Forelimb muscle (tissue), 1 donor: ENCODE data around the gene LFNG. TPM values are rescaled to one million over a fixed set of nuclear protein-coding genes. Genes with fewer than 3 reads are reported as not detected.

Experiments used
- DNase-seq: peaks from one replicate; pipeline ENCODE4 v3.0.0-alpha.2; 2013; ENCODE audit warnings: low read depth
- polyA plus RNA-seq: library from polyadenylated mRNA; unstranded; fragments of 120-200 nt; gene quantifications from one replicate; pipeline ENCODE4 v1.2.1, GENCODE V29; 2013; ENCODE audit not compliant: insufficient read length

LFNG gene
- polyA plus RNA-seq, 1 donor = 19.7 TPM

DNA sequence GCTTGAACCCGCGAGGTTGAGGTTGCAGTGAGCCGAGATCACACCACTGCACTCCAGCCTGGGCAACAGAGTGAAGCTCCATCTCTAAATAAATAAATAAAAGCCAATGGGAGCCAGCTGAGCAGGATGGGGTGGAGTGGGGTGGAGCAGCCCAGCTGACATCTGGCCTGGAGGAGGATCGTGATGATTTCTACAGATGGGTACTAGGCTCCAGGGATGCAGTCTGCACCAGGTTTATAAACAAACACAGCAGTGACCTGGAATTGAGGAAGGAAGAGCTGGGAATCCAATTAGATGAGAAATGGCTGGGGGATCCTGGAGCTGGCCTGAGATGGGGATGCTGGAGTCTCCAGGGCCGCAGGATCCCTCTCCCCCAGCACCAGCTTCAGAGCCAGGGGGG lies 36.1 kb upstream of the LFNG start:
- peak; percentile 44 for DNase-seq

DNA sequence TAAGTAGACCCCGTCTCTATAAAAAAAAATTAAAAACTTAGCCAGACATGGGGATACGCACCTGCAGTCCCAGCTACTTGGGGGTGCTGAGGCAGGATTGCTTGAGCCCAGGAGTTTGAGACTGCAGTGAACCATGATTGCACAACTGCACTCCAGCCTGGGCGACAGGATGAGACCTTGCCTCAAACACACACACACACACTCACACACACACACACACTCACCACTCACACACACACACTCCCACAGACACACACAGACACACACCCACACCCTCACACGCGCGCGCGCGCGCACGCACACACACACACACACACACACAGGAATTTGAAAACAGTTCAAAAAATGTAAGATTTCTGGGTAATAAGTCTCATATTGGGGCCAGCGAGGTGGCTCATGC lies 34.7 kb upstream of the LFNG start:
- no peak for DNase-seq

DNA sequence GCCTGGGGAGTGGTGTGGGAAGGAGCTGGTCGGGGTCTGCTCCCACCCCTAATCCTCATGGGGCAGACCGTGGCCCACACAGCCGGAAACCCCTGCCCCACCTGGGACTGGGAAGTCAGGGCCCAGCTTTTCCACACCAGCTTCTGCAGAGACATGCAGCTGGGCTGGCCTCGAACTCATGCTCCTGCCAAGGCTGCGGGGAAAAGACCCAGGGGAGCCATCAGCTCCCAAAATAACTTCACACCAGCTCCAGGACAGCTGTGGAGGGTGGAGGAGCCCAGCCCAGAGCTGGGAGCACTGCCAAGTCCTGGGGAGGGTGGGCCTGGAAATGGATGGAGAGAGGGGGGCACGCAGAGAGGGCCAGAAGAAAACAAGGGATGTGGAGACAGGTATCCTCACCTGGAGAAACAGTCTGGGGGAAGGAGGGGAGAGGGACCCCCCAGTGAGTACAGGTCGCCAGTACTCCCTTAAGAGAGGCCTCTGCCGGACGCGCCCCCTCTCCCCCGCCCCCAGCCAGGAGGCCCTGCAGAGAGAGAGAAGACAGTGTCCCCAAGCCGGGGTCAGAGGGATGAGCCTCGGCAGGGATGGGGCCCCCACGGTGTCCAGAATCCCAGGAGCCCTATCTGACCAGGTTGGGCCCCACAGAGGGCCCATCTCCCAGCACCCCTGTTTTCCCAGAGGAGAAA lies 31.8 kb upstream of the LFNG start:
- DNase-seq = peak; percentile 78

DNA sequence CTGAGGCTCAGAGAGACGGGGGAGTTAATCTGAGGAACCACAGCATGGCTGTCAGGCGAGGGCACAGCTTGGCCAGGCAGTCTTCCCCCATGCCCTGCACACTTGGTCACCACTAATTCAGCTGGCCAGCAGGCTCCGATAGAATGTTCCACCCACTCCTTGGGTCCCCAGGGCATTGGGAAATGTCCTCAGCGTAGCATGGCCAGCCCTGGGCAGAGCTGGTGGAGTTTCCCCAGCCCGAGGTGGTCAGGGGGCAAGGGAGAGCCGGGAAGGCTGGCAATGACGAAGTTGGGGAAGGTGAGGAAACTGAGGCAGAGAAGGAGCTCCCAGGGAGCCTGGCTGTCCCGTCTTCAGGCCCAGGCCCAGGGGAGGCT lies 31.3 kb upstream of the LFNG start:
- DNase-seq = no peak

DNA sequence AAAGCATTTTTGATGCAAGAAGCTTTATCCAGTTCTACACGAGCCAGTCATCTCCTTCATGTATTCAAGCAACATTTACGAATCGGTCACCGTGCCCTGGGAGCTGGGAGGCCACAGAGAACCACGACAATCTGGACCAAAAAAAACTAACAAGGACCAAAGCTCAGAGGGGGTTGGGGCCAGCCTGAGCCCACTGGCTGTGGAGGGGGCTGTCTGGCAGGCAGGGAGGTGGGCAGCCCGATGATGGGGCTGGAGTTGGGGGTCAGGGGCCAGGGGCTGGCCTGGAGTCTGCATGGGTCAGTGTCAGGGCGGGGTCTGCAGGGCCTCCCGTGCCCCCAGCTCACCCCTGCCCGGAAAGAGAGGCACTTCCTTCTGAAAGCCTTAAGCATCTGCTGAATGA lies 30.9 kb upstream of the LFNG start:
- DNase-seq = no peak

DNA sequence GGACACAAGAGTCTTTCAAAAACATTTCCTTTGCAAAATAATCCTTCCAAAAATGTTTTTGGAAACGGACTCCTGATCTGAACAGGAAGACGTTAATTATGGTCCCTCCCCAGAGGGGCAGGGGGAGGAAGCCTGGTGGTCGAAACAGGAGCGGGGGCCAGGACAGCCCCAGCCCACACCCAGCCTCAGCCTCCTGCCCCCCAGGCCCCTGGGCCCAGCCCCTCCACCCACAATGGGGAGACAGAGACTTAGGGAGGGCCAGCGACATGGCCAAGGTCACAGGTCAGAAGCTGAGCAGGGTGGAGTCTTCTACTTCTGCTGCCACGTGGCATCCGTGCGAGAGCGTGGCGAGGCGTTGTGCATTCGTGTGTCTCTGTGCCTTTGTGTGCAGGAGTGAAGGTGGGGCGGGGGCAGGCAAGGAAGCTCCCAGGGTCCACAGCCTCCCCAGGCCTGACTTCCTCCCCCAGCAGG lies 29.4 kb upstream of the LFNG start:
- DNase-seq = no peak

DNA sequence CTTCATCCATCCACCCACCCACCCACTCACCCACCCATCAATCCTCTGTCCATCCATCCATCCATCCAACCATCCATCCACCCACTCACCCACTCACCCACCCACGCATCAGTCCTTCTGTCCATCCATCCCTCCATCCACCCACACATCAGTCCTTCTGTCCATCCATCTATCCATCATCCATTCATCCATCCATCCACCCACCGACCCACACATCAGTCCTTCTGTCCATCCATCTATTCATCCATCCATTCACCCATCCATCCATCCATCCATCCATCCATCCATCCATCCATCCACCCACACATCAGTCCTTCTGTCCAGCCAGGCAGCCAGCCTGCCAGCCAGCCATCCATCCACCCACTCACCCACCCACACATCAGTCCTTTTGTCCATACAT lies 27.5 kb upstream of the LFNG start:
- DNase-seq = no peak

DNA sequence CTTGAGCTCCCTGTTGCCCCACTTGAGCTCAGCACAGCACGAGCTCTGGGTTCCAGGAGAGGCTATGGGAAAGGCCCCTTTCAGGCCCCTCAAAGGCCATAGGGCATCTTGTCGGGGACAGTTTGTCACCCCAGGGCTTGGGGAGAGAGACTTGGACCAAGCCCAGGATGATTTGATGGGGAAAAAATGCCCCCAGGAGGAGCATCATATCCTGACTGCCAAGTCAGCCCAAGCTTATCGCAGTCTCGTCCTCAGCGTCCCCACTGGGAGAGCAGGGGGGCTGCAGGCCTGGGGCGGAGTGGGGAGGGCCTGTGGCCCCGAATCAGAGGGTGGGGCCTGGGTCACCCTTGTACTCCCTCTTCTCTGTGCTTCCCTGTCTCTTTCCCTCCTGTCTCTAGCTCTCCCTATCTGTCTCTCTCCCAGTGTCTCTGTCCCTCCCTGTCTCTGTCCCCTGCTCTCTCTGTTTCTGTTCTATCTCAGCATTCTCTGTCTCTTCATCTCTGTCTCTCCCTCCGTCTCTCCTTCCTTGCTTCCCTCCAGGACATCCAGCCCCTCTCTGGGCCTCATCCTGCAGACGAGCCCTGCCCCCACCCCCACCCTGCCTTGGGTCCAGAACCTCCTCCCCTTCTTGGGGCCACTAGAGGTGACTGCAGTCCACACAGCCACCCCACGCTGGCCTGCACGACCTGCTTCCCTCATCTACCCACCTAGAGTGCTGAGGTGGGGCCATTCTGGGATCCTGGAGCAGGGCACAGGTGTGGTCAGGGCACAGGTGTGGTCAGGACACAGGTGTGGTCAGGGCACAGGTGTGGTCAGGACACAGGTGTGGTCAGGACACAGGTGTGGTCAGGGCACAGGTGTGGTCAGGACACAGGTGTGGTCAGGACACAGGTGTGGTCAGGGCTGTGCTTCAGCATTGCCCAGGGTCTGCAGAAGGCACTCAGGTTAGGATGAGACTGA lies 26.1 kb upstream of the LFNG start:
- no peak for DNase-seq

DNA sequence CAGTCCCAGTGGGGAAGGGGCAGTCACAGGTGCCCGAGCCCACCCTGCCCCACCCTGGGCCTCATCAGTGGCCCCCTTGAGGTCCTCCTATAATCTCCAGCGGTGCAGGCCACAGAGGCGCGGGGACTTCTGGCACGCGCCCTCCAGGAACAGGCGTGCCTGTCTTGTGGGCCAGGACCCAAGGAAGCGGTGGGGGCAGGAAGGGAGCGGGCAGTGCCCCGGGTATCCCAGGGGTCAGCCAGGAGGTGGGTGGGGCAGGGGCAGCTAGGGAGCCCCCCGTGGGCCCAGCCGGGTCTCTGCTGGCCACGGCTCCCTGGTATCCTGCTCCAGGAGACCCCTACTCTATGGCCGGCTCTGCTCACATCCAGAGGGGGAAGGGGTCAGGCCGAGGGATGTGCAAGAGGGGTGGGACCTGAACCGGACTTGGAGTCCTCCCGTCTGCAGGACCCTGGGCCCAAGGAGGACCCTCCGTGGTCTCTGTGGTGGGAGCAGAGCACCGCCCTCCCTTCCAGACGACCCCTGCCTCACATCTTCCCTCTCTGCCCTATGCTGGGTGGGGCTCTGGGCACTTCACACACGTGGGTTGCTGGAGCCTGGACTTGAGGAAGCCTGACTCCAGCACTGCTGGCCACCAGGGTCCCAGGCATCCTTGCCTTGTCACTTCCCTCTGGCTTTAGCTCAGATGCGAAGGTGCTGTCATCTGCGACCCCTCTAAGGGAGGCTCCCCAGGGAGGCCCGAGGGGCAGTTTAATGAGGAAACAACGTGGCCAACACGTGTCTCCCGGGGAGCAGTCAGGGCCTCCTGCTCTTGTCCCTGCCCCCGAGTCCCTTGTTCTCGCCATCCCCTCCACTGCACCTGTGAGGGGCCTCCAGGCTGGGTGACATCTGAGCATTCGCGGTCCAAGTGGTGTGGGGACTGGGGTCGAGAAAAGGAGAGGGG lies 25.1 kb upstream of the LFNG start:
- no peak for DNase-seq

DNA sequence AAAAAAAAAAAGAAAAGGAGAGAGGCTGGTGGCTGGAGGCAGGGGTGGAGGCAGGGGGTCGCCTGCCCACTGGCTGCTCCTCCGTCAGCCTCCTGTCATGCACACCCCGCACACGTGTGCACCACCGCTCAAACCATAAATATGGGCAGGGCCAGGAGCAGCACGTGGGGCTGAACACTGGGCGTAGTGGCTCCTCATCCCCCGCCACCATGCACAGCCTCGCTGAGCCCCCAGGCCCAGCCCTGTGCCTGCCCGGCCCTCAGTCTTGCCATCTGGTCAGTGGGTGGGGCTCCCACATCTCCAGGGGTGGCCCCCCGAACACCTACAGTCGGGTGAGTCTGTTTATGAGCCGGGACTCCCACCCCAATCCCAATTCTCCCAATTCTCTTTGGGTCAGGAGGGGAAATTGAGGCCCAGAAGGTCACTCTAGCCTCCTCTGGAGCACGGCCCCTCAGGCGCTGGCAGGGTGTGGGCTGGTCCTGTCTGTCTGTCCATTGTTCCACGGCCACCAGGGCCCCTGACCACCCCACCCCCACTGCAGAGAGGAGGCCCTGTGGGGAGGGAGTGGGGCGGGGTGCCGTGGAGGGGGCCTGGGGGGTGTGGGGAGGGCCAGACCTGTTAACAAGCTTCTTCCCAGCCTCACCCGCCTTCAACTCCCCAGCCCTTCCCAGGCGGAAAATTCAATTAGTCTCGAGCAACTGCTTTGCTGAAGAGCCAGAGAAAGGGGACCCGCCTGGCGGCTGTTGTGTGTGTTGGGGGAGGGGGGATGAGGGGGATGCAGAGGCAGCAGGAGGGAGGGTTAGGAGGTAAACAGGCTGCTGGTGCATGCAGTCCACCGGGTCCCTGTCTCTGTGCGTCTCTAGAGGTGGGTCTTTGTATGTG lies 23.9 kb upstream of the LFNG start:
- DNase-seq = no peak

DNA sequence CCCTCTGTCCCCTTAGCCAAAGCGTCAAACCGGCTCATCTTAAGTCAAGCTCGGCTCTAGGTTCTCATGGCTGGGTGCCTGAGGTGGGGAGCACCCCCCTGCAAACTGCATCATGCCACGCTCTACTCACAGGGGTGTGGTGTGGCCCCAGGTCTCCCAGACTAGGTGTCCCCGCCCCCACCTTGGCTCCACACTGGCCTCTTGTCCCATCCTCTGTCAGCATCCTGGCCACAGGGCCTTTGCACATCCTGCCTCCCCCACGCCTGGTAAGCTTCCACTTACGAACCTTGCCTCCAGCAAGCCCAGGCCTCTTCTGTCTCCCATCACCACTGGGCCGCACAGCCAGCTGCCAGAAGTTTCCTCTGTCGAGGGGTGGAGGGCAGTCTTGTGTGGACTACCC lies 23.2 kb upstream of the LFNG start:
- DNase-seq = no peak

DNA sequence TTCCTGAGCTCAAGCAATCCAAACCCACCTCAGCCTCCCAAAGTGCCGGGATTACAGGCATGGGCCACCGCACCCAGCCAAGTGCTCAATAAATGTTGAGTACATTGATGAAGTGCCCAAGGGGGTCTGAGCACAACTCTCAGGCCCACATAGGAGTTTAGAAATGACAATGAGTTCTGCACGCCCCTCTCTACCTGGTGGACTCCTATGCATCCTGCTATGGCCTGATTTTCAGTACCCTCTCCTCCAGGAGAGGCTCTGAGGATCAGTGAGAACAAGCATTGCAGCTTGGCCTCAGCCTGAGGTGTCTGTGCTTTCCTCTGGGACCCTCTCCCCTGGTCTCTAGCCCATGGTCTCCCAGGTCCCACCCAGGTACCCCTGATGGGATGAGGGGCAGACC lies 22.5 kb upstream of the LFNG start:
- no peak for DNase-seq

DNA sequence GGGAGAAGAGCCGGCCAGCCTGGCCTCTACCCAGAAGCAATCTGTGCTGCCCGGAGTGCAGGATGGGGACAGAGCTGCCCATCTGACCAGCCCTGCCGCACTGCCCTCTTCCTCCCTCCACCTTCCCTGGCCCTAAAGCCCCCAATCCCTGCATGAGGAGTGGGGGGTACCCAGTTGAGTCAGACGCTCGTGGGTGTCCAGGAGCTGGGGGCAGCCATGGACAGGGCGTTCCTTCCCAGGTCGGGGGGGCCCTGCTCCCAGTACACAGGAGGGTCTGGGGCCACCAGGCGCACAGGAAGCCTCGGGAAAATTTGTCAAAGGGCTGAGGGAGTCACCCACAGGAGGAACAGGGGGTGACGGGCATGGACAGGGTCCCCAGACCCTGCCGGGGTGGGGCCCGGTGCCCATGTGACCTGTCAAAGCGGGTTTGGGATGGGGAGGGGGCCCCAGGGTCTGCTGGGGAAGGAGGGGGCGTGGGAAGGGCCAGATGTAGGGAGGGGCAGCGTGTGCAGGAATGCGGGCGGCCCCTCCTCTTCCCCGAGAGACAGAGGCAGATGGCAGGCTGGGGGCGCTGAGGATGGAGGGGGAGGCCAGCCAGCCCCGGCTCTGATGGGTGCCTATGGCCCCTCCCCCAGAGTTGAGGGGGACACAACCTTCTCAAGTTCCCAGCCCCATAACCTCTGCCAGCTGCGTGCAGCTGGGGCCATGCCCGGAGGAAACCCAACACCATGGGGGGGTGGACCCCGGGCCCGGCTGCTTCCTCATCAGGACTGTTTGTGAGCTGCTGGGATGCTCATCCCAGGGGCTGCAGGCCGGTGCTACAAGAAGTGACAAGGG lies 21.9 kb upstream of the LFNG start:
- DNase-seq = no peak

DNA sequence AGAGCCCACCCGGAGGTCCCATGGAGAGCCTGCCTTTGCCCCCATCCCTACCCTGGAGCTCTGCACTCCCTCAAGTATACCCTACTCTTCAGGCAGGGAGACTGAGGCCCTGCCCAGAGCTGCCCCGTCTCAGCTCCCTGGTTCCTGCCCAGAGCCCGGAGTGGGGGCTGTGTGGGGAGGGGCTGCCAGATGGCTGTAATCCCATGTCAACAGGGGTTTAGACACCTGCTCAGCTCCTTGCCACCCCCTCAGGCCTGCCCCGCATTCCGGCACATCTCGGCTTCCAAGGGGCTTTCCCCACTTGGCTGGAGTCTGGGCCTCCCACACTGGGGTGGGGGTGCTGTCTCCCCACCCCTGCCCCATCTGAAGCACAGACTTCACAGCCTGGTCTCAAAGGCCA lies 20.9 kb upstream of the LFNG start:
- no peak for DNase-seq

DNA sequence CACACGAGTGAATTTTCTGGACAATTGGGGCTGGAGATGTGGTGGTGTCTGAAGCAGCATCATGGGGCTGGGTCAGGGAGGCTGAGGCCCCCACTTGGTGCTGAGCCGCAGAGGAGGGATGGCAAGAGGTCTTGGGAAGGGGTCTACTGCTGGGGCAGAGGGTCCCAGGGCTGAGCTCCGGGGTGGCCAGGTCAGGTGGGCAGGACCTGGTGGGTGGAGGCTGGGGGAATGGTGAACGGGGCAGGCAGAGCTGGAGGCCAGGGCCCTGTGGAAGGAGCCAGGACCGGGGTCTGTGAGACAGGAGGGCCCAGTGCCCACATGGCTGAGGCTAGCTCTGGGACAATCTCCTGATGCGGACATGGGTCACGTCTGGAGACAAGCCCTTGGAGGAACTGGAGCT lies 20.4 kb upstream of the LFNG start:
- DNase-seq = no peak

DNA sequence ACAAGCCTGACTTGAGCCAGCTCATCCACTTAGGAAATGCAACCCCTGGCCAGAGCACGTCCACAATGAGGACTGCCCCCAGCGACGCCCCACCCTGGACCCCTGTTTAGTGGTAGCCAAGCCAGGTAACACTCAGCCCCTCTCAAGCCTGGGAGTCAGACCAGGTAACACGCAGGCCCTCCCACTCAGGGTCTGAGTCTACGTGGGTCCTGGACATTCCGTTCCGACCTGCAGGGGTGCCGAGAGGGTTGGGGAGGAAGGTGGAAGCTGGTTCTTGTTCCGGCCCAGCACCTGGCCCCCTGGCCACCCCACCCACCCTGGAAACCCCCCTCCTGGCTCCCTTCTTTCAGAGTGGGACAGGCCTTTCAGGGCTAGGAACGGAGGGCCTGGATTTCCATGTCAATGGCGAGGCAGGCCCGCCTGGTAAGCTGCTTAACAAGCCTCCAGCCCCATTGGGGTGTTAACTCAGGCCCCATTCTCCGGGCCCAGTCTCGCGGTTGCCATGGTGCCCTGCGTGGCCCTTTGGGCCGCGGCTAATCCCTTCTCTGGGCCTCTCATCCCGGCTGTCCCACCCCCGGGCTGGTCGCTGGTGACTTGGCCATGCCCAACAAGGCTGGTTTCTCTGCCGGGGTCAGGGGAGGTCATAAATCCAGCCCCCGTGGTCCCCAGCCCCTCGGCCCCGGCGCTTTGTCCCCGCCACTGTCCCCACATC lies 19.7 kb upstream of the LFNG start:
- no peak for DNase-seq

DNA sequence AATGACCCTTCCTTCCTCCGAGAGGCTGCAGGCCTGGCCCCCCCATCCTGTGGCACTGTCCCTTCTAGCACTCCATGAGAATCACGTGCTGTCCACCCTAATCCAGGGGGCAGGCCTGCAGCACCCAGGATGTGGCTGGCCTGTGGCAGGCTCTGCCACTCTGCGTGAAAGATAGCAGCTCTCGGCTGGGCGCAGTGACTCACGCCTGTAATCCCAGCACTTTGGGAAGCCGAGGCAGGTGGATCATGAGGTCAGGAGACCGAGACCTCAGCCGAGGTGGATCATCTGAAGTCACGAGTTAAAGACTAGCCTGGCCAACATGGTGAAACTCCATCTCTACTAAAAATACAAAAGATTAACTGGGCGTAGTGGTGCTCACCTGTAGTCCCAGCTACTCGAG lies 18.9 kb upstream of the LFNG start:
- DNase-seq = no peak

DNA sequence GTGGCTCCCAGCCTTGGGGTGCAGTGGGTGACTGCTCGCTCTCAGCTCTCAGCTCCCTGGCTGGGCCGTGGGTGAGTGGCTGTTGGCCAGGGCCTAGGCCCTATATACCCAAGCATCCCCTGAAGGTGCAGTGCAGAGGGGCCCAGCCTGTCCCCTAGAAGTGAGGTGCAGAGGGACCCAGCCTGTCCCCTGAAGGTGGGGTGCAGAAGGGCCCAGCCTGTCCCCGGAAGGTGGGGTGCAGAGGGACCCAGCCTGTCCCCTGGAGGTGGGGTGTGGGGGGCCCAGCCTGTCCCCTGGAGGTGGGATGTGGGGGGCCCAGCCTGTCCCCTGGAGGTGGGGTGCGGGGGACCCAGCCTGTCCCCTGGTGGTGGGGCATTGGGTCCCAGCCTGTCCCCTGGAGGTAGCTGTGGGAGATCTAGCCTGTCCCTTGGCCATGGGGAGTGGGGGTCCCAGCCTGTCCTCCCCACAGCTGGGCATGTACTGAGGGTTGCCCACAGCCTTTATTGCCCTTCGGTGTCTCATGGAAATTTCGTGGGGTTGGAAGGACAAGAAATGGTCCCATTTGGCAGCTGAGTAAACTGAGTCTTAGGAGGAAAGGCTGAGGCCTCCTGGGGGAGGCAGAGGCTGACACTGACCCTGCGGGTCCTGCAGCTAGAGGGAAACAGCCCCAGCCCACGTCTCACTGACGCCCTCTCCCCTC lies 17.5 kb upstream of the LFNG start:
- no peak for DNase-seq

DNA sequence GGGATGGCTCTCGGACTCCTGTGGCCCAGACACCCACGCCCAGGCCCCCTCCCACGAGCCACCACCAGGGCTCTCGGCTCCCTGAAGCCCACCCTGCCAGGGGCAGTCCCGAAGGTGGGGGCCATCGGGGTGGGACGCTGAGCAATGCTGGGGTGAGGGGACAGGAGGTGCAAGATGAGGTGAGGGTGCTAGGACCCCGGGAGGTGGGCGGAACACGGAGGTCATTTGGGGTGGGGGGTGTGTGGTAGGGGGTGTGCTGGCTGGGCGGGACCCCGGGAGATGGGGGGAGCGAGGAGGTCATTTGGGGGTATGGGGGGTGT lies 17.0 kb upstream of the LFNG start:
- DNase-seq = no peak
